ENCODE data around the gene RPGRIP1L. TPM values are rescaled to one million over a fixed set of nuclear protein-coding genes. Genes with fewer than 3 reads are reported as not detected.

The RPGRIP1L gene
- total and polyA plus RNA-seq, 2 of the 13 experiments (the other 11 are each of a cell fraction or from before 2014, with no cell fraction given), result 5.0 to 13.5 TPM

- no peak for TF ChIP-seq ZNF432 (CRISPR knock-in tag; IDR thresholded peaks at IDR 0.05; ENCODE audit: borderline replicate concordance)
- TF ChIP-seq KDM4B (CRISPR knock-in tag; IDR thresholded peaks at IDR 0.05), result peak; percentile 46; the same call in 1 of the 2 replicates
- peak; percentile 74 for TF ChIP-seq ELF3 (CRISPR knock-in tag; IDR thresholded peaks at IDR 0.05)
- TF ChIP-seq HOXA3 (CRISPR knock-in tag; IDR thresholded peaks at IDR 0.05), result peak; percentile 92
- no peak for TF ChIP-seq CENPBD1 (CRISPR knock-in tag; IDR thresholded peaks at IDR 0.05; ENCODE audit: borderline replicate concordance, low read depth)
- TF ChIP-seq HES4 (CRISPR knock-in tag; IDR thresholded peaks at IDR 0.05; ENCODE audit: borderline replicate concordance), result peak; percentile 92
- no peak for TF ChIP-seq ZNF253 (CRISPR knock-in tag; IDR thresholded peaks at IDR 0.05; ENCODE audit: borderline replicate concordance)
- TF ChIP-seq REPIN1 (CRISPR knock-in tag; IDR thresholded peaks at IDR 0.05; ENCODE audit: borderline replicate concordance, low read depth), result peak; percentile 93
- no peak for TF ChIP-seq ETV5 (CRISPR knock-in tag; IDR thresholded peaks at IDR 0.05; ENCODE audit: borderline replicate concordance)
- no peak for TF ChIP-seq MAFG (CRISPR knock-in tag; IDR thresholded peaks at IDR 0.05)
- no peak for TF ChIP-seq ZBTB46 (CRISPR knock-in tag; IDR thresholded peaks at IDR 0.05; ENCODE audit: borderline replicate concordance)
- TF ChIP-seq ZNF878 (CRISPR knock-in tag; IDR thresholded peaks at IDR 0.05), result no peak
- no peak for TF ChIP-seq NBN (conservative IDR thresholded peaks at IDR 0.05)
- TF ChIP-seq ZBTB4 (CRISPR knock-in tag; IDR thresholded peaks at IDR 0.05; ENCODE audit: borderline replicate concordance), result peak; percentile 87; the same call in 1 of the 2 replicates
- no peak for TF ChIP-seq SOX13 (IDR thresholded peaks at IDR 0.05)
- TF ChIP-seq SOX13 (CRISPR knock-in tag; conservative IDR thresholded peaks at IDR 0.05 in 1 of 2, IDR thresholded peaks at IDR 0.05 in 1 of 2), result 0 out of 4 replicates have a peak, but pooled peaks of 1 of the 2 experiments have one; percentile 44
- peak; percentile 42; the same call in 1 of the 2 replicates for TF ChIP-seq ZNF879 (CRISPR knock-in tag; IDR thresholded peaks at IDR 0.05)
- no peak for TF ChIP-seq MZF1 (CRISPR knock-in tag; IDR thresholded peaks at IDR 0.05; ENCODE audit: borderline replicate concordance)
- peak; percentile 66 for TF ChIP-seq FOSL2 (CRISPR knock-in tag; IDR thresholded peaks at IDR 0.05)
- TF ChIP-seq SP140L (CRISPR knock-in tag; IDR thresholded peaks at IDR 0.05; ENCODE audit: borderline replicate concordance), result no peak
- 0 out of 2 replicates have a peak, but pooled peaks have one; percentile 53 for TF ChIP-seq ZNF678 (CRISPR knock-in tag; IDR thresholded peaks at IDR 0.05)
- 0 out of 2 replicates have a peak, but pooled peaks have one; percentile 22 for TF ChIP-seq SIX4 (CRISPR knock-in tag; IDR thresholded peaks at IDR 0.05)
- TF ChIP-seq WIZ (CRISPR knock-in tag; IDR thresholded peaks at IDR 0.05), result peak; percentile 48; the same call in 1 of the 2 replicates
- TF ChIP-seq HMG20B (CRISPR knock-in tag; conservative IDR thresholded peaks at IDR 0.05), result no peak; the same call in 1 of the 2 replicates
- peak; percentile 83; the same call in 1 of the 2 replicates for TF ChIP-seq MTA1 (CRISPR knock-in tag; IDR thresholded peaks at IDR 0.05; ENCODE audit: borderline replicate concordance)
Measured at GRCh38 chr16:53703590-53704444, at the start of gene RPGRIP1L, which contains the start of gene FTO (continued).
